GM21717 (cell line): ENCODE results near the gene AATK.

Experiments used
- ATAC-seq: cut with Tn5 transposase; IDR thresholded peaks from one replicate; pipeline ENCODE4 v1.9.1; 2021; ENCODE audit warnings: mild to moderate bottlenecking, moderate library complexity; ENCODE audit not compliant: unreplicated experiment

The AATK gene

DNA sequence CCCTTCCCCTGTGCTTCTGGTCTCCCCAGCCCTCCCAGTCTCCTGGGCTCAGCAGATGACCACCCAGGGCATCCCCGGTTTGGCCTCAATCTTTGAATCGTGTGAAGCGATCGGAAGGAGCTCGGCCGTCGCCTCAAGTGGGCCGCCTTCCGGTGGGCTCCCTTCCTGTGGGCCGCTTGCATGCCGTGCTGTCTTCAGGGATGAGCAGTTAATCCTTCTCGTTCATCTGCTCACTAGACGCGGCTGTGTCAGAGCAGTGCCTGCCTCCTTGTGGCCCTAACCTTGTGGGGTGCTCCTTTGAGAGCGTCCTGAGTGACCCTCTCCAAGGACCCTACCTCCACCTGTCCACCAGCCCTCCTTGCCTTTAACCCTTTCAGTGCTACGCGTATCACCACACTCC lies 90.7 kb downstream of the AATK start:
- no peak for ATAC-seq

DNA sequence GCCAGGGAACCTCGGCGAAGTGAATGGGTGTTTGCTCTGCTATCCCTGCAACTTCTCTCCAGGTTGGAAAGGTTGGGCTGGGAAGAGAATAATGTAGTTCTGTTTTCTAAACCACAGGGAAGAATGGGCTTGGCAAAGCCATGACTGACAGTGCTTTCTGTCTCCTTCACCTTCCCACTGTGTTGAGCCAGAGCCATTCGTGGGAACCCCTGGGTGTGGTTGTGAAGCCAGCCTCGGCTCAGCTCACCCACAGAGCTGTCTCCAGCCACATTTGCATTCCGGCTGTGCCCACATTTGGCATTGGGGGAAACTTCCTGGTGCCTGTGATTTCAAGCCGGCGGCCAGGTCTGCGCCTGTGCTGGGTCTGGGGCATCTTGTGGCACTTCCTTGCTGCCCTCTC lies 91.1 kb downstream of the AATK start:
- ATAC-seq = no peak

DNA sequence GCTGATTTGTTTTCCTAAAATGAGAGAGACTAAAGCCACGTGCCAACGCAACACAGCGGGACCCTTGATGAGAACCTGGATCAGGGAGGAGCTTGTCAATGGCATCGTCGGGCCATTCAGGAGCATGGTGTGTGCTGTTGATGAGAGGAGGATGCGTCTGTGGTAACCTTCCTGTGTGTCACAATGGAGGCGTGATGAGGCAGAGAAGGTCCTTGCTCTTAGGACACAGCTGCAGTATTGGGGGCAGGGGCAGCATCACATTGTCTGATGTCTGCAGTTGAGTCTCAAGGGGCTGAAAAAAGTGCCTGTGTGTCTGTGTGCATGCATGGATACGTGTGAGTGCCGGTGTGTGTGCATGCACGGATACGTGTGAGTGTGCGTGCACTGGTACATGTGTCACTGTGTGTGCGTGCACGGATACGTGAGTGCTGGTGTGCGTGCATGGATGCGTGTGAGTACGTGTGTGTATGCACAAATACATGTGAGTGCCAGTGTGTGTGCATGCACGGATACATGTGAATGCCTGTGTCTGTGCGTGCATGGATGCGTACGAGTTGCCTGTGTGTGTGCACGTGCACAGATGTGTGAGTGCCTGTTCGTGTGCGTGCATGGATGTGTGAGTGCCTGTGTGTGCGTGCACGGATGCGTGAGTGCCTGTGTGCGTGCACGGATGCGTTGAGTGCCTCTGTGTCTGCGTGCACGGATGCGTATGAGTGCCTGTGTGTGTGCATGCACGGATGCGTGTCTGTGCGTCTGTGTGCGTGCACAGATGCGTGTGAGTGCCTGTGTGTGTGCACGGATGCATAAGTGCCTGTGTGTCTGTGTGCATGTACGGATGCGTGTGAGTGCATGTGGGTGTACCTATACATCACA lies 91.8 kb downstream of the AATK start:
- no peak for ATAC-seq

DNA sequence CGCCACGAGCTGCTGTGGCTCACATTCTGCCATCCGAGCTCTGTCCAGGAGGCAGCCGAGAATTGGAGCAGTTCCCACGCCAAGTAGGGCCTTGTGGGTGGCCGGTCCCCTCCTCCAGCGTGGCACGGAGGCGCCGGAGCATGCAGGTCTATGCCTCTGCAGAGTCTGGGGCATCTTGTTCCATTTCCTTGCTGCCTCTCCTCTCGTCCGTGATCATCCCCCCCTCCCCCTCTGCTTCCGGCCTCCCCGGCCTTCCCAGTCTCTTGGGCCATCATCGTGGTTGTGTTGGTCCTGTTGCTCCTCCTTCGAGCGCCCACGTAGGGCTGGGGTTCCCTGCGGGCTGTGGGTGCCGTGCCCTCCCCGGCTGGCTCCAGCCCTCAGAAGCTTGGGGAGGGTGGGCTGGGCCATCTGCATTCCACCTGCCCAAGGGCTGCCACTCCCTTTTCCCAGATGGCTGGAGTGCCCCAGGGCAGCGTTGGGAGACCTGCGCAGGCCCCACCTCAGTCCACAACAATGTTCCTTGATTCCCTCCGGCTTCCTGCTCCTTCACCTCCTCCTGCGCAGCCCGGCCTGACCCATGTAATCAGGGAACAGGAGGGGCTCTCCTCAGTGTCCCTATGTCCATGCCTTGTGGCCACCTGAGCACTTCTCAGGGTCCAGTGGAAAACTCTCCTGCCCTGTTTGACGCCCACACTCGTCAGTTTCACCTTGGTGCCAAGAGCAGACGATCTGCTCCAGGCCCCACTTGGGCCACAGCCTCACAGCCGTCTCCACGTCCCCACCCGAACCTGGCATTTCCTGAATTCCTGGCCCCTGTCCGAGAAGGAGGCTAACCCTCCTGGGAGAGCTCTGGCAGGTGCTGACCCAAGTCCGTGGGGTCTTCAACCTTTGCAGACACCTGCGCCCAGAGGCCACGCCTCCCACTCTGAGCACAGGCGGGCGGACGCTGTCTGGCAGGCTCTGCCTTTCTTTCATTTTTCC lies 94.0 kb downstream of the AATK start:
- ATAC-seq = no peak

DNA sequence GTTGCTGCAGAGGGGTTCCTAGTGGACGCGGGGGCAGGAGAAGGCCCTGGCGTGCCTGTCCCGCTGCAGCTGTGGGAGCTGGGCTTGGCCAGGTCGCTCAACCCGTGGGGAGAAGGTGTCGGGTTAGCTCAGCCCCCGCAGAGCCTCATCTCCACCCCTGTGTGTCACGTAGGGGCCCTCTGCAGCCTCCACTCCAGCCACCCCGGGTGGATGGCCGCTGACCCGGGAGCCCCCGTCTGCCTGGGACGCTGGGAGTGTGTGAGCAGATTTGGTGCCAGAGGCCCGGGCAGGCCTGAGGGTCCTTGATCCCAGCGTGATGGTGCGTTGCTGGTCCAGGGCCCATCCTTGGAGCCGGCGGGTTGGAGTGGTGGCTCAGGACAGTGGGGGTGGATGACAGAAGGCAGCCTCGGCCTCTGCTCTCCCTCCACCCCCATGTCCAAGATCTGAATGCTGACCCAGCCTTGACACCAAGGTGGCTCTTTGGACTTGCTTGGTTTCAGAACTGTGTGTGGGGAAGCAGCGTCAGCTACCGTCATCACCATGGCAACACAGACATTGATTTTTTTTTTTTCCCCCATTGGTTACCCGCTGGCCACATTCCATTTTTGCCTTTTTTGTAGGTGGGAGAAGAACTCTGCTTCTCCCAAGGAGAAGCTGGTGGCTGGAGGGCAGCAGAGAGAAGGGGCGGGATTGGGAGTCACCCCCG lies 95.3 kb downstream of the AATK start:
- no peak for ATAC-seq

DNA sequence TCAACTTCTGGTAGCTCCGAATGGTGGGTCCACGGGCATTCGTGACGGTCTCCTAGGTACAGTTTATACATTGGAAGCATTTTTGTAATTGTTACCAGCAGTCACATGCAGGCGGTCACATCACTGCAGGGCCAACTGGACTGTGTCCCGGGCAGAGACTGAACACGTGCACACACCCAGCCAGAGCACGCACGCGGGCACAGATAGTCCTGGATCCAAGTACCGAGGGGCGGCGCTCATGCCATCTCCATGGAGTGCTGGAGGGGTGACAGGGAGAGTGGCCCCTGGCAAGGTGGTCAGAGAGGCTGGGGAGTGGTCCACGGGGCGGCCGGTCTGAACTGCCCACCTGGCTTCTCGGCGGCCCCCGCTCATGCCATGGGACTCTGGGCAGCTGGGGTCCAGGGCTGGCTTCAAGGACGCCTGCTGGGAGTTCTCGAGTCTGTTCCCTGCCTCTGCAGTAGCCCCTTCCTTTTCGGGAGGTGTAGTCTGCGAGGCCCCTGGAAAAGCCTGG lies 96.8 kb downstream of the AATK start:
- ATAC-seq = no peak

DNA sequence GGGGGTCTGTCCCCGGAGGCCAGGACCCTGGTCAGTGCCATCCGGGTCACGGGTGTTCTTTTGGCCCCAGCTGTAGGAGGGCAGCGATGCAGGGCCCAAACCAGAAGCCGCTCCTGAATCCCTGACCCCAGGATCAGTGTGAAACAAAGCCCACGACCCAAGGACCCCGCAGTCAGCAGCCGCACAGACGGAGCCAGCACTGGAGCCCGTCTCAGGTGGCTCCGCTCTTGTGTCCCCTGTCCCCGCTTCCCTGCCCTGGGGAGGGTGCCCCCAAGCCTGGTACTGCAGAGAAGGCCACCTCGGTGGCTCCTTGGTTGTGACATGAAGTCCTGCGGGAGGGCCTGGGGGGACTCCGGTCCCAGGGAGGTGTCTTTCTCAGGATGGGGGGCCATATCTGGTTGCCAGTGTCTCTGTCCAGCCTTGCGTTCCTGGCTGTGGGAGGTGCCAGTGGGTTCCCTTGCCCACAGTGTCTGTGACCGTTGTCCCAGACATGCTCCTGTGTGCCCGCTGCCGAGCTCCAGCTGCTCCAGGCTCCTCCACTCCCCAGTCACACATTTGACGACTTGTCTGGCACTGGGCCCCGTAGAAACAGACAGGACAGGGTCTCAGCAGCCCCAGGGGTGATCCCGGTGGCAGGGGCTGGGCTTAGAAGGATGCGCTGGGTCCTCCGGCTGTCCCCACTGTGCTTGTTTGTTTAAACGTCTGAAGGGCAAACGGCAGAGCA lies 97.4 kb downstream of the AATK start:
- no peak for ATAC-seq

DNA sequence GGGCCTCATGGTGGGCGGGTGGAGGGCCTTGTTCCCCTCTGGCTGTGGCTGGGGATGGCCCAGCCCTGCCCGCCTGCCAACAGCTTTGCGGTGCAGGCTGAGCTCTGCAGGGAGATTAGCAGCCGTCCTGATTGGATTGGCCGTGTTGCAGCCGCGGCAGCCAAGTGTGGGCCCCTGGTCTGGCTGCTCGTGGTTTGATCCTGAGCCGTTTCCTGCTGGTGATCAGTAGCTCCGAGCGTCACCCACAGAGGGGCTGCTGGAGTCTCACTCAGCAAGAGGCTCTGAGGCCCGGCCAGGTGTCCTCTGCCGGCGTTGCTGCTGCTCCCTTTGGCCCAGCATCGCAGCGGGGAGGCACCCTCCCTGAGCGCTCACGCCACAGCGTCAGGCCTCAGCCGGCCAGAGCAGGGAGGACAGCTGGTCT lies 98.6 kb downstream of the AATK start:
- ATAC-seq = no peak
